Neutrophil (primary cell): ENCODE measurements around the gene TMEM223.
"Not testable (repeated sequence)": the region's sequence is repeated elsewhere in the genome, so short reads cannot be mapped to it uniquely, and the experiment has no call there.

Experiments used
- H3K27ac ChIP-seq: fragments of 200-600 bp; sonication (generic); 2 replicates; pipeline ENCODE4 v1.5.1; 2016; ENCODE audit warnings: mild to moderate bottlenecking, moderate library complexity
- H3K27me3 ChIP-seq: fragments of 200-600 bp; sonication (generic); 2 replicates; pipeline ENCODE4 v1.6.0; 2016; ENCODE audit warnings: mild to moderate bottlenecking
- H3K36me3 ChIP-seq: fragments of 200-600 bp; sonication (generic); 2 replicates; pipeline ENCODE4 v1.5.1; 2017
- H3K4me1 ChIP-seq, 2 experiments: fragments of 200-600 bp in 1 of 2; sonication (generic) in 1 of 2; 1 replicate in 1 of 2; 2 replicates in 1 of 2; pipeline versions ENCODE4 v1.5.1 to v1.6.1; 2013 to 2016; ENCODE audit warnings: low read depth in 1 of 2, low read length in 1 of 2, mild to moderate bottlenecking in 1 of 2, moderate library complexity in 1 of 2; ENCODE audit not compliant: control insufficient read depth in 1 of 2, insufficient read depth in 1 of 2
- H3K4me3 ChIP-seq, 2 experiments: fragments of 200-600 bp in 1 of 2; sonication (generic) in 1 of 2; 1 replicate in 1 of 2; 2 replicates in 1 of 2; pipeline ENCODE4 v1.5.1; 2013 to 2016; ENCODE audit warnings: low read depth in 1 of 2, low read length in 1 of 2, mild to moderate bottlenecking in 1 of 2, moderate library complexity in 1 of 2
- H3K9me3 ChIP-seq: fragments of 200-600 bp; sonication (generic); 2 replicates; pipeline ENCODE4 v1.5.1; 2016
- TF ChIP-seq, protein P1 (sequence below): fragments of 200-600 bp; sonication (generic); IDR thresholded peaks from 2 replicates; pipeline ENCODE4 v1.5.1; 2016; ENCODE audit warnings: antibody characterized with exemption

TMEM223 gene, protein sequence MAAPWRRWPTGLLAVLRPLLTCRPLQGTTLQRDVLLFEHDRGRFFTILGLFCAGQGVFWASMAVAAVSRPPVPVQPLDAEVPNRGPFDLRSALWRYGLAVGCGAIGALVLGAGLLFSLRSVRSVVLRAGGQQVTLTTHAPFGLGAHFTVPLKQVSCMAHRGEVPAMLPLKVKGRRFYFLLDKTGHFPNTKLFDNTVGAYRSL

DNA sequence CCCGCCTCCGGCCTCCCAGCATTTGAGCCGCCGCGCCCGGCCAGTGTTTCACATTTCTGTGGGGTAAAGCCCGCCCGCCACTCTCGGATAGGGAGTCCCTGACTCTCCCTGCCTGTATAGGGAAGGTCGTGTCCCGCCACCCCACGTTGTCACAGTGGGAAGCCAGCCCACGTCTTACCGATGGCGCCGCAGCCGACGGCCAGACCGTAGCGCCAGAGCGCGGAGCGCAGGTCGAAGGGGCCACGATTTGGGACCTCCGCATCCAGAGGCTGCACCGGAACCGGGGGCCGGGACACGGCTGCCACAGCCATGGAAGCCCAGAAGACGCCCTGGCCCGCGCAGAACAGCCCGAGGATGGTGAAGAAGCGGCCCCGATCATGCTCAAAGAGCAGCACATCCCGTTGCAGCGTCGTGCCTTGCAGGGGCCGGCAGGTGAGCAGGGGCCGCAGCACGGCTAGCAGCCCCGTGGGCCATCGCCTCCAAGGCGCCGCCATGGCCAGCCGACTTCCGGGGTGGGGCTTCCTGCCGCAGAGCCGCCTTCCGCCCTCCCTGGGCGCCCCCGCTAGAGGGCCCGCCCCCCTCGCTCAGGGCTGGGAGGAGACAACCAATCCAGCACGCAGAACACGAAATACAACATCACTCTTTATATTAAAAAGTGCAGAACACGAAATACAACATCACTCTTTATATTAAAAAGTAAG lies at the start of gene TMEM223:
TSS of gene TMEM223 (minus strand) at position 506 of the 701 bp plus-strand sequence. CDS start at position 494, 12 bp downstream.
- Histone ChIP-seq H3K27me3 (no peaks in the 10 kb centered on the region), H3K4me1 (peaks cover 38 to 44% of the 10 kb centered on the region in 2 experiments), H3K36me3 (peaks cover 59% of the 10 kb centered on the region), H3K27ac (peak within 1 kb of the TSS; percentile 79), H3K9me3 (no peaks in the 10 kb centered on the region), H3K4me3 (peak within 1 kb of the TSS; percentile 67 to 71)
- TF ChIP-seq, protein P1, sequence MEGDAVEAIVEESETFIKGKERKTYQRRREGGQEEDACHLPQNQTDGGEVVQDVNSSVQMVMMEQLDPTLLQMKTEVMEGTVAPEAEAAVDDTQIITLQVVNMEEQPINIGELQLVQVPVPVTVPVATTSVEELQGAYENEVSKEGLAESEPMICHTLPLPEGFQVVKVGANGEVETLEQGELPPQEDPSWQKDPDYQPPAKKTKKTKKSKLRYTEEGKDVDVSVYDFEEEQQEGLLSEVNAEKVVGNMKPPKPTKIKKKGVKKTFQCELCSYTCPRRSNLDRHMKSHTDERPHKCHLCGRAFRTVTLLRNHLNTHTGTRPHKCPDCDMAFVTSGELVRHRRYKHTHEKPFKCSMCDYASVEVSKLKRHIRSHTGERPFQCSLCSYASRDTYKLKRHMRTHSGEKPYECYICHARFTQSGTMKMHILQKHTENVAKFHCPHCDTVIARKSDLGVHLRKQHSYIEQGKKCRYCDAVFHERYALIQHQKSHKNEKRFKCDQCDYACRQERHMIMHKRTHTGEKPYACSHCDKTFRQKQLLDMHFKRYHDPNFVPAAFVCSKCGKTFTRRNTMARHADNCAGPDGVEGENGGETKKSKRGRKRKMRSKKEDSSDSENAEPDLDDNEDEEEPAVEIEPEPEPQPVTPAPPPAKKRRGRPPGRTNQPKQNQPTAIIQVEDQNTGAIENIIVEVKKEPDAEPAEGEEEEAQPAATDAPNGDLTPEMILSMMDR: peak; percentile 57

DNA sequence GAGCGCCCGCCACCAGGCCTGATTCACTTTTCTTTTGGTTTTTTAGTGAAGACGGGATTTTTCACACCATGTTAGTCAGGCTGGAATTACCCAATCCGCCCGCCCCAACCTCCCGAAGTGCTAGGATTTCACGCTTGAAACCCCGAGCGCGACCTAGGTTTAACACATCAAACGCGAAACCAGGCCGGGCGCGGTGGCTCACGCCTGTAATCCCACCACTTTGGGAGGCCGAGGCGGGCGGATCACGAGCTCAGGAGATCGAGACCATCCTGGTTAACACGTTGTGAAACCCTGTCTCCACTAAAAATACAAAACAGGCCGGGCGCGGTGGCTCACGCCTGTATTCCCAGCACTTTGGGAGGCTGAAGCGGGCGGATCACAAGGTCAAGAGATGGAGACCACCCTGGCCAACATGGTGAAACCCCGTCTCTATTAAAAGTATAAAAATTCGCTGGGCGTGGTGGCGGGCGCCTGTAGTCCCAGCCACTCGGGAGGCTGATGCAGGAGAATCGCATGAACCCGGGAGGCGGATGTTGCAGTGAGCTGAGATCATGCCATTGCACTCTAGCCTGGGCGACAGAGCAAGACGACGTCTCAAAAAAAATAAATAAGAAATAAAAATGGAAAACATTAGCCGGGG lies 49.0 kb upstream of the TMEM223 start:
- not testable (repeated sequence) for H3K9me3 ChIP-seq, H3K27me3 ChIP-seq, H3K36me3 ChIP-seq
- Histone ChIP-seq H3K4me1 (peaks cover 23 to 38% of the 10 kb centered on the region in 2 experiments), H3K4me3 (peak overlapping the region; percentile 89 to 90), H3K27ac (peak overlapping the region; percentile 99)

DNA sequence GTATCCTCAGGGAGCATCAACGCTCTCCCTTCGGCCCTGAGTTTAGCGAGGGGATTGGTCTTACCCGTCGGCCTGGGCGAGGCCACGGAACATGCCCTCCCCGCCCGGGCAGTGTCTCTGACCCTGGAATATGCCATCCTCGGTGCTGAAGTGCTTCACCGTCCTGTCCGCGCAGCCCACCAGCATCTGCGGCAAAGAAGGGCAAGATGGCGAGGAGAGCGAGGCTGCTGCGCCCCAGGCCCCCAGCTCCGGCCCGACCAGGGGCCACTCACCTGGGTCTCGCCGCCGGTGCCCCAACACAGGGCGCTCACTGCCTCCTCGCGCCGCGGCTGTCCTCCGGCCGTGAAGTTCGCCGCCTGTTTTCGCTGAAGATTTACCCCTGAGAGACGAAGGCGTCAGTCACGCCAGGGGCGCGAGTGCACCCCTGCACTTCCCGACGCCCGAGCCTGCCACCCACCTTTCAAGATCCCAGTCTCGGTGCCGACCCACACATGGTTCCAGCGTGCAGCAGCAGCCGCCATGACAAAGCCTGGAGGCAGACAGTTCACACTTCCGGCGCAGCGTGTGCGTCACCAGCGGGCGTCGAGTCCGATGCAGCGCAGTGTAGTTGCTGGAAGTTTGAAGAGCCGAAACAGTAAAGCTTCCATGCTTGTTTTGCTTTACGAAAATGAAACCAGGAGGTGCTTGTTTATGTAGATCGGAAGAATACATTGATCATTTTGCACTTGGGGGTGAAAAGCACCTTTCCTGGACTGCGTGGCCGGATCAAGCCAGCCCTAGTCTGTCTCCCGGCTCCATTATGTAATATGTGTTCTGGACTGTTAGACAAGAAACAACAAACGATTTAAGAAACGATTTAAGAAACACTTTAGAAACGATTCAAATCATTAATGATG lies 47.5 kb upstream of the TMEM223 start, which contains the start of gene WDR74:
TSS of gene WDR74 (minus strand) at position 541 of the 896 bp plus-strand sequence. CDS start at position 521, 20 bp downstream.
- H3K36me3 ChIP-seq: no peaks in the 10 kb centered on the region
- no peaks in the 10 kb centered on the region for H3K9me3 ChIP-seq
- H3K4me1 ChIP-seq: peaks cover 23 to 38% of the 10 kb centered on the region in 2 experiments
- peak within 1 kb of the TSS; percentile 89 to 90 for H3K4me3 ChIP-seq
- TF ChIP-seq, protein P1: peak; percentile 36
- H3K27ac ChIP-seq: peak within 1 kb of the TSS; percentile 99
- no peaks in the 10 kb centered on the region for H3K27me3 ChIP-seq

DNA sequence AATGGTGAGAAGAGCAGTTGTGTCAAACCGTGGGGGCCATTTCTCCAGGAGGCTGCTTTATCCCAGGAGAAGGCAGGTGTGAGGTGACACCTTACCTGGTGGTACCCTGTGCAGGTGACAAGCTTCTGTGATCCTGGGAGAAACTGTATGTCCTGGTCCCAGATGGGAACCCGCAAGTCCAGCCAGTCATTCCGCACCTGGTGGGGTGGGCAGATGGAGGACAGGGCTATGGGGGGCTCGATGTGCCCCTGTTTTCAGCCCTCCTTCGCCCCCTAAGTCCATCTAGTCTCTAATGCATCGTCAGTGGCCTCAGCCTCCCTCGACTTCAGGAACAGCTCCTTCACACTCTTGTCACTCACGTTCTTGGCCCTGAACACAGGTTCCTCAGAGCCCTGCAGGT lies 43.5 kb upstream of the TMEM223 start:
- no peaks in the 10 kb centered on the region for H3K36me3 ChIP-seq
- H3K27me3 ChIP-seq: no peaks in the 10 kb centered on the region
- no peak overlapping the region for H3K4me3 ChIP-seq
- peaks cover 27 to 37% of the 10 kb centered on the region in 2 experiments for H3K4me1 ChIP-seq
- no peaks in the 10 kb centered on the region for H3K9me3 ChIP-seq
- TF ChIP-seq, protein P1: no peak
- no peak overlapping the region for H3K27ac ChIP-seq

DNA sequence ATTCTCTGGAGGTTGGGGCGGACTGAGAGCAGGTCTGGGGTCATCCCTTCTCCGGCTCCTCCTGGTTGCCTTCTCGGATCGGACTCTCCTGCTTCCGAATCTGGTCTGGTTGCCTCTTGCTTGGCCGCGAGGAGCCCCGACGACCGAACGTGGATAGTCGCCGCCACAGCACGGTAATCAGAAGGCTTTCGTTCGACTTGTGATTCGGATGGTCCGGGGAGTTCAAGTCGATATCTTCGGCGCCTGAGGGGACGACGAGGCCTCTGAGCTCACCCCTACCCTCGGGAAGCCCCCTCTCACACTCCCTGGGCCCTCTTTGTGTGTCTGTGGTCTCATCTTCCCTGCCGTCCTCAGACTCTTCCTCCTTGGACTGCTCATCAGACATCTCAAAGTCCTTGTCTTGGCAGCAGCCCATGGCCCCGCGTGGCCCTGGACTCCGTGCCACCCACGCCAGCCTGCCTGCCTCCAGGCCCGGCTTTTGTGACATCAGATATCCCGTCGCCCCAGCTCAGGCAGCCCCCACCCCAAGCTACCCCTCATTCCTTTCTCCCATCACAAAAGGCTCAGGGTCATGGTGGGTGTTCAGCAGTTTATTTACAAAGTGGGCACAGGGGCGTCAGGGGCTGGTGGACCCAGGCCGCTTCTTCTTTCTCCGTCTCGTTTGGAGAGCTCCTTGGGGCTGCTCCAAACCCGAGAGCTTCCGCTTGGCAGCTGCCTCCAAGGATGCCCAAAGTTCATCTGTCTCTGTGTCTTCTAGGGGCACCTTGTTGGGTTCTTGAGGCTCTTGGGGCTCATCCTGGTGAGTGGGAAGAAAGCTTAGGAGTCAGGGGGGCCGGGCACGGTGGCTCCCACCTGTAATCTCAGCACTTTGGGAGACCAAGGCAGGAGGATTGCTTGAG lies 40.8 kb upstream of the TMEM223 start, which contains the start of gene TEX54:
TSS of gene TEX54 (minus strand) at position 506 of the 899 bp plus-strand sequence.
- Histone ChIP-seq H3K27ac (peak within 1 kb of the TSS; percentile 97), H3K36me3 (peaks cover 15% of the 10 kb centered on the region), H3K4me1 (peaks cover 25 to 27% of the 10 kb centered on the region in 2 experiments), H3K27me3 (no peaks in the 10 kb centered on the region), H3K9me3 (no peaks in the 10 kb centered on the region), H3K4me3 (peak within 1 kb of the TSS; percentile 77 to 97)
- TF ChIP-seq, protein P1: no peak
